GM21529 (cell line): ENCODE data around the gene MGAT5B.

Source experiments
- ATAC-seq: cut with Tn5 transposase; IDR thresholded peaks from one replicate; pipeline ENCODE4 v1.9.1; 2021; ENCODE audit not compliant: unreplicated experiment

The MGAT5B gene

GRCh38 chr17:76946772-76947135, 78.5 kb downstream of the MGAT5B start:
- ATAC-seq, result no peak

DNA sequence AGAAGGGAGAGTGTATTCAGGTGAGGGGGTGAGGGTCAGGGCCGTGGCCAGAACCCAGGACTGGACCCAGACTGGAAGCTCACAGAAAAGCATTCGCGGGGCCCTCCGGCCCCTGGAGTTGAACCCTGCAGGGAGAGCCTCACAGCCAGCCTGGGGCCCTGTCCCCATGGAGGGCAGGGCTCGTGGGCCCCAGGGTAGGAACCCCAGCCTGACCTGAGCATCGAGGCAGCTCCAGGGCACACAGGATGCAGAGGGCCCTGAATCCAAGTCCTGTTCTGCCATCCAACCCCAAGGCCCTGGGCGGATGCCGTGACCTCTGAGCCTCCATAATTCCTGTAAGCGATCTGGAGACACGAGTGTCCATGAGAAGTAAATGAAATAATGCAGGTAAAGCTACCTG, 79.1 kb downstream of the MGAT5B start:
- ATAC-seq, result no peak

GRCh38 chr17:76947771-76948170, 79.6 kb downstream of the MGAT5B start:
- no peak for ATAC-seq

DNA sequence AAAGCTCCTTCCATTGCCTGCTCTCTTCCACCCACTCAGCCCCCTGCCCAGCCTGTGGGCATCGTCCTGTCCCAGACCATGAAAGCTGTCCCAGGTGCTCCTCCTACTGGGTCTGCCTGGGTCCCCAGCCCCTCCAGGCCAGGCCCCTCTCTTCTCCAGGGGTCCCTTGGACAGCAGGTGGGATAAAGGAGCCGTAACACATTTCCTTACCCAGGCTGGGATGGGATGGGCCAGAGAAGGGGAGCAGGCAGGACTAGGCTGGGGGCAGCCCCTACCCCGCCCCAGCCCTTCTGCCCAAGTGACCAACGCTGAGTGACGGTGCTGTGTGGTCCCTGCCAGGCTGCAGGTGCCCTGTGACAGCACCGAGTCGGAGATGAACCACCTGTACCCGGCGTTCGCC, 80.1 kb downstream of the MGAT5B start:
- no peak for ATAC-seq

GRCh38 chr17:76948726-76949342, 80.6 kb downstream of the MGAT5B start:
- no peak for ATAC-seq

DNA sequence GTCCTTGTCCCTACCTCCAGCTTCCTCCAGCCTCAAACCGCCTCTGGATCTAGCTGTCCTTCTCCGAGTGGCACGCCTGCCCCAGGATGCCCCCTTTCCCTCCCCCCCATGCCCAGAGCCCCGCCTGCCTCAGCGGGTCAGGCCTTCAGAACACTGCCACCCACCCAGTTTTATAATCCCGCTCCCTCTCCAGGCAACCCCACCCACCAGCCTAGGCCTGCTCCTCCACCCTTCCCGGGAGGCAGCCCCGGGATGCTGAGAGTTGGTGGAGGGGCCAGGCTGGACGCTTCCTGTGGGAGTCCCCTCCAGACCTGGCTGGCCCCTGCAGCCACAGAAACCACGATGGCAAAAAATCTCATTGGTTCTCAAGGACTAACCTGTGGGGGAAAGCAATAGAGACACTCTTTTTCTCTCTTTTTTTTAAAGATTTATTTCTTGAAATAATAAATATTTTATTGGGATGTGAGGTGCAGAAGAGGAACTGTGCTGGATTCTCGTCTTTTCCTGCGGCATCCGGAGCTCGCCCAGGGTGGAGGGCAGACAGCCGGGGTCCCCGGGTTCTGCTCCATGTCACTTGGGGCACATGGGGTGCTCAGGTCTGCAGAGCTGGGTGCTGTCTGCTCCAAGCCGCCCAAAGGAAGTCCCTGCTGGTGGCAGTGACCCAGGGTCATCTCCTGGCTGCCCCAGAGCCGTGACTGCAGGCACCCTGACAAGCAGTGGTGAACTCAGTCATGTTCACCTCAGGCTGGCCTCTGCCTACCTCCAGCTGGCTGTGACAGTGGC, 81.9 kb downstream of the MGAT5B start:
- no peak for ATAC-seq

DNA sequence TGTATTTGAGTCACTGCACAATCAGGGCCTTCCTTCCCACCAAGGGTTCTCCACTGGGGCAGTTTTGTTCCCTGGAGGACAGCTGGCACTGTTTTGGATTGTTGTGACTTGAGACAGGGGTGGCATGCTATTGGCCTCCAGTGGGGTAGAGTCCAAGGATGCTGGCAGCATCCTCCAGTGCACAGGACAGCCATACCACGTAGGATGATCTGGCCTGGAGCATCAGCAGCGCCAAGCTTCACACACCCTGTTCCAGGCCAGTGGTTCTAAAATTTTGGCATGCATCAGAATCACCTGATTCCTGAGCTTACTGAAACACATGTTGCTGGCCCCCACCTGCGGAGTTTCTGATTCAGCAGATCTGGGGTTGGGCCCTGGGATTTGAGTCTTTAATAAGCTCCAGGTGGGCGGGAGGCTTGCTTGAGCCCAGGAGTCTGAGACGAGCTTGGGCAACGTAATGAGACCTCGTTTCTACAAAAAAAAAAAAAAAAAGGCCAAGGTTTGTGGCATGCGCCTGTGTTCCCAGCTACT, 83.2 kb downstream of the MGAT5B start:
- ATAC-seq, result no peak

DNA sequence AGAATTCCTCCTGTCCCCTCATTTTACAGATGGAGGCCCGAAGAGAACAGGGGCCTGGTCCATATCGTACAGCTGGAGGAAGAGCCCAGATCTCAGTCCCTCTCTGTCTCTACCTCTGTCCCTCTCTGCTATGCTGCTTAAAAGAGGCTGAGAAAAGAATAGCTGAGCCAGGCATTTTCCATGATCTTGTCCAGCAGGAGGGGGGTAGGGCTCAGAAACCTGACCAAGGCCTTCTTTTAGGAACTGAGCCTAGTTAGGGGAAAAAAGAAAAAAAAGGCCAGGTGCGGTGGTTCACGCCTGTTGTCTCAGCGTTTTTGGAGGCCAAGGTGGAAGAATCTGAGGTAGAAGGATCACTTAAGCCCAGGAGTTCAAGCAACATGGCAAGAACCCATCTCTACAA, 84.2 kb downstream of the MGAT5B start:
- no peak for ATAC-seq

DNA sequence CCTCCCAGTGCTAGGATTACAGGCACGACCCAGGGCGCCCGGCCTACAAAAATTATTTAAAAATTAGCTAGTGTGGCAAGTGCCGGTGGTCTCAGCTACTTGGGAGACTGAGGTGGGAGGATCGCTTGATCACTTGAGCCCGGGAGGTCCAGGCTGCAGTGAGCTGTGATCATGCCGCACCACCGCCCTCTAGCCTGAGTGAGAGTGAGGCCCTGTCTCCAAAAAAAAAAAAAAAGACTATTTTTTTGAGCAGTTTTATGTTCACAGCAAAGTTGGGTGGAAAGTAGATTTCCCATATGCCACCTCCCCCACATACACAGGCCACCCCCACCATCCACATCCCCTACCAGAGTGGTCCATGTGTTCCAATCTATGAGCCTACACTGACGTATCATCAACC, 84.9 kb downstream of the MGAT5B start:
- ATAC-seq, result no peak

DNA sequence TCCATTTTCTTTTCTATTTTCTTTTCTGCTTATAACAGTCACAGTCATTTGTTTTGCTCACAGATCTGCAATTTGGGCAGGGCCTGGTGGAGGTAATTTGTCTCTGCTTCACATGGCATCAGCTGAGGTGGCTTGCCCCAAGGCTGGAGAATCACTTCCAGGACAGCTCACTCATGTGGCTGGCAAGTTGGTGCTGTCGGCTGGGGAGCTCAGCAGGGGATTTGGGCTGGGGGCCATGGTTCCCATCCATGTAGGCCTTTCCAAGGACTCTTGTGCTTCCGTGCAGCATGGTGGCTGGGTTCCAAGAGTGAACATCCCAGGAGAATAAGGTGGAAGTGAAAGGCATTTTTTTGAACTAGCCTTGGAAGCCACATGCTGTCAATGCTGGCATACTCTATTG, 85.7 kb downstream of the MGAT5B start:
- no peak for ATAC-seq

- ATAC-seq, result no peak
Observed at GRCh38 chr17:76955191-76955590, 87.0 kb downstream of the MGAT5B start.

GRCh38 chr17:76956846-76957540, 88.8 kb downstream of the MGAT5B start:
- no peak for ATAC-seq

GRCh38 chr17:76957678-76958464, 89.7 kb downstream of the MGAT5B start:
- ATAC-seq, result no peak

- no peak for ATAC-seq
Observed at GRCh38 chr17:76958974-76959373, 90.8 kb downstream of the MGAT5B start.

DNA sequence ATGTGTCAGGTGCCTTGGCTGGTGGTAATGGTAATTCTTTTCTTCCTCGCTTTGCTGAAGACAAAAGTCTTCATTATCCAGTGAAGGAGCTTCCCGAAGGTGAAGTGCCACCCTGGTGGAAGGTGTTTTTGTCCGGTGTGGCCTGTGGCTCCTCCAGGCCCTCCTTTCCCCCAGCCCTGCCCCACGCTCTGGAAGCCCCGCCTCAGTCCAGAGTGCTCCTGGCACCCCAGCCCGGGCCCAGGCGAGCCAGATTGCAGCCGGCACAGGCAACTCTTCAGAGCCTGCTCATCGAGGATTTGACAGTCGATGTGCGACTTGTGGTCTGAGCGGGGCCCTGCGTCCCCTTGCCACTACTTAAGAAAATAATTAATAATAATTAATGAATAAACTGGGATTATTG, 93.7 kb downstream of the MGAT5B start:
- ATAC-seq, result no peak

DNA sequence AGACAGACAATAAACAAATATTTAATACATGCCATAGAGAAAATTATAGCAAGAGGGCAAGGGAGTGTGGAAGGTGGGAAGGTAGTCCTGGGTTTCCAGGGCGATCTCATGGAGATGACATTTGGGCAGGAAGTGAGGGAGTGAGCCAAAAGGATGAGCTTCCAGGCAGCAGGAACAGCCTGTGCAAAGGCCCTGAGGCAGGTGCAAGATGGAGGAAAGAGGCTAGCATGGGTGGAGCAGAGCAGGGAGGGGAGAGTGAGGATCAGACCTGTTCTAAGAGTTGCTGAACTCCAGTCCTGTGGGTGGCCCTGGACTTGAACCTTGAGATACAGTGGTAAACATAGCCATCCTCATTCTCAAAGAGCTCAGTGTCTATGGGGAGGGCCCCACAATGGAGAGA, 94.7 kb downstream of the MGAT5B start:
- no peak for ATAC-seq

- no peak for ATAC-seq
Observed at GRCh38 chr17:76966016-76966415, 97.8 kb downstream of the MGAT5B start.

GRCh38 chr17:76966486-76967181, 98.4 kb downstream of the MGAT5B start:
- no peak for ATAC-seq

- no peak for ATAC-seq
Observed at GRCh38 chr17:76967762-76968161, 99.6 kb downstream of the MGAT5B start.

DNA sequence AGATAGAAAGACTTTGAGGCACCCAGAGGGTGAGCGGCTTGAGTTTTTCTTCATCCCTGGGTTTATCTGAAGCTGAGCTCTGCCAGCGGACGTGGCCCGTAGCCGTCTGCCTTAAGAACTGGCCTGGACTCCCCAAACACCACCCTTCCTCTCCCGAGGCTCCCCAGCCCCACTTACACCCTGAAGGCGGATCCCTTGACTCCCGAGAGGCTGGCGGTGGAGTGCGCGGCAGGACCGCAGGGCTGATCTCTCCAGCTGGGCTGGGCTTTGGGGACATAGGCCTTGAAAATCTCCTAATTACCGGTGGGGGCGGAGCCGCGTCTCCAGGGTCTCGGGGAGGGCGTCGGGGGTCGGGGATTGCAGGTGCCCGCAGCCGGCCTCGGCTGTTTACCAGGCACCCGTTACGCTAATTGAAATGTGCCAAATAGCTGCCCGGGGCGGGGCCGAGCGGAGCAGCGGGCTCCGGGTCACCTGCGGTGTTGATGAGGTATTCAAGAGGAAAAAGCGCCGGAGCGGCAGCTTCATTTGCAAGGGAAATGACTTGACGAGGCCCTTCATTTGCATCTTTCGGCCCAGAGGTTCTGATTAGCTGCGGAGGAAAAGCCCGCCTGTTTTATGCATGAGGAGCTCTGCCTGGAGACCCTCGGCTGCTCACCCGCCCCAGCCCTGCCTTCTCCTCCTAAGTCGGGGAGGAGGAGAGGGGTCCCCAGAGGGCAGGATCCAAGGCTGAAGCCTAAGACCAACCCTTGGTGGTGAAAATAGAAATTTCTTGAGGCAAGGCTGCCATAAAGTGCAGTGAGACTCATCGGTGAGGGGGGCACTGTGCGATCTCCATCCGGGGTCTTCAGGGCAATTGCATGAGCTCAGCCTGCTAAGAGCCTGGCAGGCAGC, 100.7 kb downstream of the MGAT5B start:
- no peak for ATAC-seq
